Nephron (organoid): Measurements from ENCODE around the gene TNFRSF11A.

Experiments
- H3K27ac Mint-ChIP-seq, 3 experiments: 2 replicates each; pipeline ENCODE4 v1.8.0; 2020; ENCODE audit warnings: mixed read lengths in 3 of 3, mild to moderate bottlenecking in 2 of 3, moderate library complexity in 1 of 3
- H3K27me3 Mint-ChIP-seq: 2 replicates; pipeline ENCODE4 v1.8.0; 2021; ENCODE audit warnings: low read depth, mild to moderate bottlenecking, moderate library complexity, mixed read lengths
- H3K36me3 Mint-ChIP-seq: 2 replicates; pipeline ENCODE4 v1.8.0; 2020; ENCODE audit warnings: low read depth, mixed read lengths
- H3K4me1 Mint-ChIP-seq: 2 replicates; pipeline ENCODE4 v1.8.0; 2020; ENCODE audit warnings: mixed read lengths
- H3K4me3 Mint-ChIP-seq, 3 experiments: 2 replicates each; pipeline ENCODE4 v1.8.0; 2020; ENCODE audit warnings: mild to moderate bottlenecking in 3 of 3, mixed read lengths in 3 of 3, moderate library complexity in 2 of 3
- H3K9me3 Mint-ChIP-seq: 2 replicates; pipeline ENCODE4 v1.8.0; 2020; ENCODE audit warnings: mixed read lengths
- TF ChIP-seq, protein P1 (sequence below), 3 experiments: fragments of 200-600 bp; sonication (generic); IDR thresholded peaks; one replicate each; pipeline ENCODE4 v1.5.0; 2021; ENCODE audit warnings: antibody characterized with exemption in 3 of 3; ENCODE audit not compliant: unreplicated experiment in 3 of 3

The TNFRSF11A gene

DNA sequence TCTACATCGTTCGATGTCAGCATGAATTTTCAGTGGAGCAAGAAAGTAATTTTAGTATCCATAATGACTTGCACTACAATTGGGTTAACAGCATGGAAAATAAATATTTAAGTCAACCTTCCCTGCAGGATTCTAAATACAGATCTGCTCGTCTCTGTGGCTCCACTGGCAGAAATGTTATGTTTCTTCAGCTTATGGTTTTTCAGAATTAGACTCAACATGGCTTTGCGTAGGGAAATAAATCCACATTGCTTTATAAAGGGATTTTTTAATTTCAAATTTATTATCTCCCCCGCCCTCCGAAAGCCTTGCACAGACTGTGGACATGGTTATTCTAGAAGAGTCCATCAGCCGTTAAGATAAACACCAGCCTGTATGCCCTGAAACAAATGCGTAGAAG is 18.2 kb downstream of the TNFRSF11A start:
- H3K27ac Mint-ChIP-seq, result no peak overlapping the region
- no peaks in the 10 kb centered on the region for H3K9me3 Mint-ChIP-seq
- peaks cover 33% of the 10 kb centered on the region for H3K27me3 Mint-ChIP-seq
- no peaks in the 10 kb centered on the region for H3K36me3 Mint-ChIP-seq
- no peak overlapping the region for H3K4me3 Mint-ChIP-seq
- TF ChIP-seq, protein P1, sequence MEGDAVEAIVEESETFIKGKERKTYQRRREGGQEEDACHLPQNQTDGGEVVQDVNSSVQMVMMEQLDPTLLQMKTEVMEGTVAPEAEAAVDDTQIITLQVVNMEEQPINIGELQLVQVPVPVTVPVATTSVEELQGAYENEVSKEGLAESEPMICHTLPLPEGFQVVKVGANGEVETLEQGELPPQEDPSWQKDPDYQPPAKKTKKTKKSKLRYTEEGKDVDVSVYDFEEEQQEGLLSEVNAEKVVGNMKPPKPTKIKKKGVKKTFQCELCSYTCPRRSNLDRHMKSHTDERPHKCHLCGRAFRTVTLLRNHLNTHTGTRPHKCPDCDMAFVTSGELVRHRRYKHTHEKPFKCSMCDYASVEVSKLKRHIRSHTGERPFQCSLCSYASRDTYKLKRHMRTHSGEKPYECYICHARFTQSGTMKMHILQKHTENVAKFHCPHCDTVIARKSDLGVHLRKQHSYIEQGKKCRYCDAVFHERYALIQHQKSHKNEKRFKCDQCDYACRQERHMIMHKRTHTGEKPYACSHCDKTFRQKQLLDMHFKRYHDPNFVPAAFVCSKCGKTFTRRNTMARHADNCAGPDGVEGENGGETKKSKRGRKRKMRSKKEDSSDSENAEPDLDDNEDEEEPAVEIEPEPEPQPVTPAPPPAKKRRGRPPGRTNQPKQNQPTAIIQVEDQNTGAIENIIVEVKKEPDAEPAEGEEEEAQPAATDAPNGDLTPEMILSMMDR (IDR thresholded peaks at IDR 0.05; ENCODE audit: unreplicated experiment in 3 of 3), result no peak
- peaks cover 3% of the 10 kb centered on the region for H3K4me1 Mint-ChIP-seq

DNA sequence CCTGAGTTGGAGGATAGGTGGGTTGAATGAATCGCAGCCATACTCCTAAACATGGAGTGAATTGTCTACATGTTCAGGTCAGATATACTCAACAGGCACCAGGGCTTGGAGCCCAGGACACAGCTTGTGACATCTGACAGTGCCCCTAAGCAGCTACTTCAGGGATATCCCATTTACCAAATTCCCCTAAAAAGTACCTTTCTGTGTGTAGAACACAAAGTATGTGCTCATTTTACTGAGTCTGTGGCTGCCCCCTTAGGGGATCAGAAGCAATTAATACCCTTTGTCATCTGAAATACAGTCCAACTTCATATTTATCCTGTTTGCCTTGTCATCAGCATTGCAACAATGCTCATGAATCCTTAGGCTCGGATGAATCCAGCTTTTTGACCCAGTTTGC is 20.8 kb downstream of the TNFRSF11A start:
- Mint-ChIP-seq H3K27me3 (peaks cover 21% of the 10 kb centered on the region), H3K27ac (no peak overlapping the region), H3K4me1 (peaks cover 3% of the 10 kb centered on the region), H3K36me3 (no peaks in the 10 kb centered on the region), H3K9me3 (no peaks in the 10 kb centered on the region), H3K4me3 (no peak overlapping the region)
- TF ChIP-seq, protein P1 (IDR thresholded peaks at IDR 0.05; ENCODE audit: unreplicated experiment in 3 of 3), result no peak

DNA sequence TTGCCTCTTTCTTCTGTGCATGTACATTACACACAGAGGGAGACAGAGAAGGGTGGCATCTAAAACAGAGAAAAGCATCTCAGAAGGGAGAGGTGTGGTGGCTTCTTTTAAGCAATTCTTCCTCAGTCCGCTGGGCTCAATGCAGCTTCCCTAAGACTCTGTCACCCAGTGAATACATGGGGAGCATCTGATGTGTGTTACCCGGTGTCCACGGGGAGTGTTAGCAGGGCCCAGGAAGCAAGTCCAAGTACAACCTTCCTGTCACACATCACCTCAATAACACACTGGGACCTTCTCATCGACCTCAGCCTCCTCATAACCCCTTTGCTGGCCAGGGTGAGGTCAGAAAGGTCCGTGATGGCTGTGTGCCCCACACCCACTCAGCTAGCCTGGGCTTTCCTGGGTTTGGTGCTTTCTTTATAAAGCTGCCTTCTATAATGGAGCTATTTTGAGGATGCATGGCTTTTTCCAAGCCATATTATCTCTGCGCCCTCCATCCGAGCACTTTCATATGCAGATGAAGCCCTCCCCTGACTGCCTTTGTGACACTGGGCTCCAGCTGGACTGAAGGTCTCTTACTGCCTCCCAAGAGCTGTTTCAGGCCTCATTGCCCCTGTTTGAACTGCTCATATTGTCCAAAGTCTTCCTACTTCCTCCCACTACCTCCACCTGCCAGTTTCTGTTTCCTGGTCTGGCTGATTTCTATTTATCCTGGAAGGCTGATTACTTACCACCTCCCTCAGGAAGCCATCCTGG is 21.4 kb downstream of the TNFRSF11A start:
- TF ChIP-seq, protein P1 (IDR thresholded peaks at IDR 0.05; ENCODE audit: unreplicated experiment in 3 of 3), result no peak

DNA sequence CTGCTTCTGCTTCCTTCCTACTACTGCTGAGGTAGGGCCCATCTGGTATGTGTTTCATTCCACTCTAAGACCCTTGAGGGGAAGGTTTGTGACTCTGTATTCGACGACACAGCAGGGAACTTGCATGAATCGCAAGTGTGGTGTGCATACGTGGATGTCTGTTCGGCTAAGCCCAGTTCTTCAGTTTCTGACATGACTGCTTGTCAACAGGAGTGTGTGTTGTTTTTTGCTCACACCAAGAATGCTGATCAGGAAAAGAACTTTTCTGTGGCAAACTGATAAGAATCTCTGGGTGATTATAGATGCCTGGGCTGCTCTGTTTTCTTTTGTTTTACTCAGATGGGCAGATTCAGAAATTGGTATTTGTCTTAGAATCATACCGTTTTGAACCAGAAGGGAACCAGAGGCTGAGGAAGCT is 22.0 kb downstream of the TNFRSF11A start:
- H3K9me3 Mint-ChIP-seq, result no peaks in the 10 kb centered on the region
- no peak overlapping the region for H3K4me3 Mint-ChIP-seq
- H3K27ac Mint-ChIP-seq, result no peak overlapping the region
- H3K27me3 Mint-ChIP-seq, result peaks cover 22% of the 10 kb centered on the region
- H3K36me3 Mint-ChIP-seq, result no peaks in the 10 kb centered on the region
- TF ChIP-seq, protein P1 (IDR thresholded peaks at IDR 0.05; ENCODE audit: unreplicated experiment in 3 of 3), result no peak
- H3K4me1 Mint-ChIP-seq, result peaks cover 3% of the 10 kb centered on the region

More for the DNA sequence above, 21.4 kb downstream of the TNFRSF11A start:
- H3K4me3 Mint-ChIP-seq, result no peak overlapping the region
- no peaks in the 10 kb centered on the region for H3K9me3 Mint-ChIP-seq
- H3K36me3 Mint-ChIP-seq, result no peaks in the 10 kb centered on the region
- H3K4me1 Mint-ChIP-seq, result peaks cover 3% of the 10 kb centered on the region
- H3K27me3 Mint-ChIP-seq, result peaks cover 22% of the 10 kb centered on the region
- H3K27ac Mint-ChIP-seq, result no peak overlapping the region

DNA sequence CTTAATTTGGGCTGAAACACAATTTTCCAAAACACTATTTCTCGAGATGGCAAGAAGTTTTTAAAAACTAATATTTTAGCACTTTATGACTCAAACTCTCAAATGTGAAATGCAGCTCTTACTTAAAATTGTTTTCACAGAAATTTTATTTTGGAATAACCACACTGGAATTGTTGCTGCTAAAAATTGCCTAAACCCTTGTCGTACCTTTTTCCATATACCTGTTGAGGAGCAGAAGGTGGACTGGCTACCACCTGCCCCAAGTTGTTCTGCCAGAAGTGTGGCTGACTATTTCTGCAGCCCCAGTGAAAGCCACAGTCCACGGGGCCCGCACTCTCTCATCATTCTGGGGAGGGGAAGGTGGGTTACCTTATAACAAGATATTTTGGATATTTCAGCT is 23.4 kb downstream of the TNFRSF11A start:
- Mint-ChIP-seq H3K4me3 (no peak overlapping the region), H3K4me1 (no peaks in the 10 kb centered on the region), H3K36me3 (no peaks in the 10 kb centered on the region), H3K9me3 (no peaks in the 10 kb centered on the region), H3K27ac (no peak overlapping the region), H3K27me3 (peaks cover 22% of the 10 kb centered on the region)
- TF ChIP-seq, protein P1 (IDR thresholded peaks at IDR 0.05; ENCODE audit: unreplicated experiment in 3 of 3), result no peak

DNA sequence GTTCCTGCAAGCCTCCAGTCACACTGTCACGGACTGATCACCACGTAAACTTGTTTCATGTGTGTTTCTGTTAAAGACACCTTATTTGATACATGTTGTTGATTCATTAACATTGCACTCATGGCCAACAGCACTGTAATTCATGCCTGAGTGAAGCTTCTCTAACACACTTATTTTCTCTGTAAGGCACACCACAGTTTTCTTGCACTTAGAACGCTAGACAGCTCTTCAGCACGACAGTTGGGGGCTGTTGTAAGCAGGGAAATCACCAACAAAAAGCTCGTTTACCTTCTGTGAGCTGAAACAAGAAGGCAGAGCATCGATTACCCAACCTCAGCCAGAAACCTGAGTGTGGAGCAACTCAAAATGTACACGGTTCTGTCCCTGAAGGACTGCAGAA is 28.1 kb downstream of the TNFRSF11A start:
- H3K4me3 Mint-ChIP-seq, result no peak overlapping the region
- no peak overlapping the region for H3K27ac Mint-ChIP-seq
- no peaks in the 10 kb centered on the region for H3K4me1 Mint-ChIP-seq
- TF ChIP-seq, protein P1 (IDR thresholded peaks at IDR 0.05; ENCODE audit: unreplicated experiment in 3 of 3), result no peak
- H3K9me3 Mint-ChIP-seq, result no peaks in the 10 kb centered on the region
- no peaks in the 10 kb centered on the region for H3K36me3 Mint-ChIP-seq
- H3K27me3 Mint-ChIP-seq, result peaks cover 9% of the 10 kb centered on the region
